ENCODE data around the gene MED28.

MED28 gene

GRCh38 chr4:17670423-17670822, 56.0 kb downstream of the MED28 start:
- no peak for DNase-seq

GRCh38 chr4:17680559-17681280, 66.3 kb downstream of the MED28 start:
- no peak for DNase-seq

- DNase-seq: no peak
These were observed 67.1 kb downstream of the MED28 start for GRCh38 chr4:17681281-17682221.

GRCh38 chr4:17682222-17682566, 67.8 kb downstream of the MED28 start:
- DNase-seq: no peak
